Measurements from ENCODE around the gene CTNND1. TPM values are rescaled to one million over a fixed set of nuclear protein-coding genes. Genes with fewer than 3 reads are reported as not detected.

The CTNND1 gene
- total and polyA plus RNA-seq, 7 donors = 66.0 to 132 (median 97.7) TPM

- H3K27ac ChIP-seq = no peak overlapping the region
- H3K4me3 ChIP-seq = no peak overlapping the region
- intact Hi-C loops (cut with DNase I) = no loop called here
- H3K4me1 ChIP-seq = peaks cover 0 to 15% (median 10%) of the 10 kb centered on the region in 4 donors
- peaks cover 7 to 34% (median 19%) of the 10 kb centered on the region in 4 donors for H3K36me3 ChIP-seq
- TF ChIP-seq POLR2A (IDR thresholded peaks at IDR 0.05) (no peak), CTCF (IDR thresholded peaks at IDR 0.05) (no peak), POLR2AphosphoS5 (IDR thresholded peaks at IDR 0.05) (no peak), EP300 (IDR thresholded peaks at IDR 0.05) (no peak)
- WGBS, 2 donors = 92% methylated on average over 1 of the region's 1 CpG
- no peaks in the 10 kb centered on the region for H3K27me3 ChIP-seq
- DNase-seq = no peak
- no peaks in the 10 kb centered on the region for H3K9me3 ChIP-seq
Measured at GRCh38 chr11:57746920-57747319, 14.7 kb upstream of the CTNND1 start.

GRCh38 chr11:57751176-57751575 lies 10.4 kb upstream of the CTNND1 start:
- Histone ChIP-seq H3K27me3 (no peaks in the 10 kb centered on the region), H3K27ac (no peak overlapping the region), H3K9me3 (no peaks in the 10 kb centered on the region), H3K36me3 (no peaks in the 10 kb centered on the region), H3K4me1 (no peaks in the 10 kb centered on the region), H3K4me3 (no peak overlapping the region)
- intact Hi-C loops (cut with DNase I) = loop anchor here (2.0 kb wide), 1 partner anchor 48 kb away; no protein-coding TSS in a partner anchor
- TF ChIP-seq POLR2A (IDR thresholded peaks at IDR 0.05) (no peak), EP300 (IDR thresholded peaks at IDR 0.05) (no peak), CTCF (IDR thresholded peaks at IDR 0.05) (no peak), POLR2AphosphoS5 (IDR thresholded peaks at IDR 0.05) (no peak)
- no peak for DNase-seq

- Histone ChIP-seq H3K36me3 (no peaks in the 10 kb centered on the region), H3K9me3 (no peaks in the 10 kb centered on the region), H3K27me3 (no peaks in the 10 kb centered on the region), H3K27ac (no peak within 1 kb of the TSS), H3K4me3 (no peak within 1 kb of the TSS), H3K4me1 (no peaks in the 10 kb centered on the region)
- TF ChIP-seq POLR2AphosphoS5 (IDR thresholded peaks at IDR 0.05) = no peak
- no peak for TF ChIP-seq POLR2A (IDR thresholded peaks at IDR 0.05)
- no peak for TF ChIP-seq EP300 (IDR thresholded peaks at IDR 0.05)
- TF ChIP-seq CTCF (IDR thresholded peaks at IDR 0.05) = peak in 2 of 4 experiments; percentile 29 to 30
- WGBS, 2 donors = 29 to 60% methylated on average over 10 of the region's 10 CpGs
- intact Hi-C loops (cut with DNase I) = loop anchor here (2.0 kb wide), 1 partner anchor 47 kb away; no protein-coding TSS in a partner anchor
- no peak for DNase-seq
Measured at GRCh38 chr11:57751676-57752253, 9.8 kb upstream of the CTNND1 start, which contains the start of gene BTBD18. Gene BTBD18 (minus strand): TSS chr11:57751819. CDS start chr11:57751188, 631 bp downstream.

- Histone ChIP-seq H3K9me3 (no peaks in the 10 kb centered on the region), H3K27ac (no peak overlapping the region), H3K4me1 (no peaks in the 10 kb centered on the region), H3K4me3 (no peak overlapping the region), H3K36me3 (no peaks in the 10 kb centered on the region), H3K27me3 (no peaks in the 10 kb centered on the region)
- no peak for TF ChIP-seq POLR2AphosphoS5 (IDR thresholded peaks at IDR 0.05)
- no peak for TF ChIP-seq CTCF (IDR thresholded peaks at IDR 0.05)
- no peak for TF ChIP-seq EP300 (IDR thresholded peaks at IDR 0.05)
- WGBS, 2 donors = 98% methylated on average over 30 of the region's 30 CpGs
- intact Hi-C loops (cut with DNase I) = no loop called here
- no peak for DNase-seq
Measured at GRCh38 chr11:57752954-57753353, 8.6 kb upstream of the CTNND1 start.

GRCh38 chr11:57758174-57758573 lies 3.4 kb upstream of the CTNND1 start:
- intact Hi-C loops (cut with DNase I) = no loop called here
- no peaks in the 10 kb centered on the region for H3K36me3 ChIP-seq
- no peak for DNase-seq
- H3K27me3 ChIP-seq = no peaks in the 10 kb centered on the region
- H3K4me1 ChIP-seq = peaks cover 0 to 3% (median 0%) of the 10 kb centered on the region in 4 donors
- 89 to 94% methylated on average over 3 of the region's 3 CpGs for WGBS, 2 donors
- no peak overlapping the region for H3K4me3 ChIP-seq
- H3K9me3 ChIP-seq = no peaks in the 10 kb centered on the region
- no peak overlapping the region for H3K27ac ChIP-seq
- TF ChIP-seq EP300 (IDR thresholded peaks at IDR 0.05) (no peak), CTCF (IDR thresholded peaks at IDR 0.05) (no peak), POLR2AphosphoS5 (IDR thresholded peaks at IDR 0.05) (no peak), POLR2A (IDR thresholded peaks at IDR 0.05) (no peak)

Data from sigmoid colon (tissue), 7 donors.